Measurements from ENCODE around the gene NSUN5. TPM values are rescaled to one million over a fixed set of nuclear protein-coding genes. Genes with fewer than 3 reads are reported as not detected.
"Not testable (repeated sequence)": the region's sequence is repeated elsewhere in the genome, so short reads cannot be mapped to it uniquely, and the experiment has no call there.

Gene NSUN5
- total RNA-seq, 1 donor from 2014 or later = 39.8 TPM

DNA sequence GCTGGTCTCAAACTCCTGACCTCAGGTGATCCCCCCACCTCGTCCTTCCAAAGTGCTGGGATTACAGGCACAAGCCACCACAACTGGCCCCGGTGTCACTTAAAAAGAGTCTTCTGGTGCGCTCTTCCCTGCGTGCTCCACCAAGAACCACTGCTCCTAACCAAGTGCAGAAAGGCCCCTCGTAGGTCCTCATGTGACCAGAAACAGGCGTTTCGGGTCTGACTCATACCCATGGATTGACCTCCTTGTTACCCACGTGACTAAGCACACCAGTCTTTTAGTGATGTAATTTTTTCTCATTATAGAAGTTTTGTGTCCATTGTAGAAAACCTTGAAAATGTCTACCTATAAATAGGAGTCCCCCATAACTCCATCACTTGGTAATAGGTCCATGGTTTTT, 33.3 kb upstream of the NSUN5 start:
- TF ChIP-seq, protein P1, sequence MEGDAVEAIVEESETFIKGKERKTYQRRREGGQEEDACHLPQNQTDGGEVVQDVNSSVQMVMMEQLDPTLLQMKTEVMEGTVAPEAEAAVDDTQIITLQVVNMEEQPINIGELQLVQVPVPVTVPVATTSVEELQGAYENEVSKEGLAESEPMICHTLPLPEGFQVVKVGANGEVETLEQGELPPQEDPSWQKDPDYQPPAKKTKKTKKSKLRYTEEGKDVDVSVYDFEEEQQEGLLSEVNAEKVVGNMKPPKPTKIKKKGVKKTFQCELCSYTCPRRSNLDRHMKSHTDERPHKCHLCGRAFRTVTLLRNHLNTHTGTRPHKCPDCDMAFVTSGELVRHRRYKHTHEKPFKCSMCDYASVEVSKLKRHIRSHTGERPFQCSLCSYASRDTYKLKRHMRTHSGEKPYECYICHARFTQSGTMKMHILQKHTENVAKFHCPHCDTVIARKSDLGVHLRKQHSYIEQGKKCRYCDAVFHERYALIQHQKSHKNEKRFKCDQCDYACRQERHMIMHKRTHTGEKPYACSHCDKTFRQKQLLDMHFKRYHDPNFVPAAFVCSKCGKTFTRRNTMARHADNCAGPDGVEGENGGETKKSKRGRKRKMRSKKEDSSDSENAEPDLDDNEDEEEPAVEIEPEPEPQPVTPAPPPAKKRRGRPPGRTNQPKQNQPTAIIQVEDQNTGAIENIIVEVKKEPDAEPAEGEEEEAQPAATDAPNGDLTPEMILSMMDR (conservative IDR thresholded peaks at IDR 0.05; ENCODE audit: low read depth, low read length) = no peak
- DNase-seq (ENCODE audit: low read depth) = no peak

DNA sequence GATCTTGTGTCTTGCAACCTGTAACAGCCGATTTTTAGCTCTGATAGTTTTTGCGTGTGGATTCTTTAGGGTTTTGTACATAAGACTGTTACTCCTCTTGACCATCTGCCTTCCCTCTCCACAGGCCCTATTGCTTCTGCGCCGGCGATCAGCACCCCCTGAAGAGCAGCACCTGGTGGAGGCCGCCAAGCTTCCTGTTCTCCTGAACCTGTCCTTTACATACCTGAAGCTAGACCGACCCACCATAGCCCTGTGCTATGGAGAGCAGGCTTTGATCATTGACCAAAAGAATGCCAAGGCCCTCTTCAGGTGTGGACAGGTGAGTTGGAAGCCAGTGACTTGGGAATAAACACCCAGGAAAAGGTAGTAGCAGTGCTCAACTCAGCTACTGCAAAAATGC, 31.9 kb upstream of the NSUN5 start:
- no peak overlapping the region for H3K4me3 ChIP-seq (ENCODE audit: low read depth, low read length)
- TF ChIP-seq, protein P1 (conservative IDR thresholded peaks at IDR 0.05; ENCODE audit: low read depth, low read length) = no peak
- DNase-seq (ENCODE audit: low read depth) = no peak

More for the DNA sequence above, 33.3 kb upstream of the NSUN5 start:
- no peak overlapping the region for H3K4me3 ChIP-seq (ENCODE audit: low read depth, low read length)

DNA sequence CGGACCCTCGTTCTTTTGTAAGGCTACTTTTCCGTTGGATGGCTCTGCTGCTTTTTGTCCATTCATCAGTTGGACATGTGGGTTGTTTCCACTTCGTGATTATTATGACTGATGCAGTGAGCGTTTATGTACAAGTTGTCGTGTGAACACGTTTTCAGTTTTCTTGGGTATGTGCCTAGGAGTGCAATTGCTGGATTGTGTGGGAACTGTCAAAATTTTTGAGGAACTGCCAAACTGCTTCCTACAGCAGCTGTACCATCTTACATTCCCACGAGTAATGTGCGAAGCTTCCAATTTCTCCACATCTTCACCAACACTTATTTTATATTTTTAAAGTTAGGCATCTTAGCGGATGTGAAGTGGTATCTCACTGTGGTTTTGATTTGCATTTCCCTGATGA, 29.7 kb upstream of the NSUN5 start:
- no peak overlapping the region for H3K4me3 ChIP-seq (ENCODE audit: low read depth, low read length)
- TF ChIP-seq, protein P1 (conservative IDR thresholded peaks at IDR 0.05; ENCODE audit: low read depth, low read length) = no peak
- DNase-seq (ENCODE audit: low read depth) = no peak

DNA sequence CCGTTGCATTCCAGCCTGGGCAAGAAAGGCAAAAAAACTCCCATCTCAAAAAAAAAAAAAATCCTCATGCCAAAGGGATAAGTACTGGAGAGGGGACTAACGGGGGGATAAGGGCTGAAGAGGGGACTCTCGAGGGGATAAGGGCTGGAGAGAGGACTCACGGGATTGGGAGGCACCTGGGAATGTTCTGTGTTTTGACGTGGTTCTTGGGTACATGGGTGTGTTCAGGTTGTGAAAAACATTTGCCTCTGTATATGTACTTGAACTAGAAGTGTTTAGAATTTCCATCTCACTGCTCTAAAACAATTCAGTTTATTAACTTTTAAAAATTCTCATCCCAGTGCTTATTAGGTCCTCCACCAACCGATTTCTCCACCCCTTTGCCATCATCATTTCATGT, 23.8 kb upstream of the NSUN5 start:
- TF ChIP-seq, protein P1 (conservative IDR thresholded peaks at IDR 0.05; ENCODE audit: low read depth, low read length) = no peak
- no peak overlapping the region for H3K4me3 ChIP-seq (ENCODE audit: low read depth, low read length)
- DNase-seq (ENCODE audit: low read depth) = no peak

DNA sequence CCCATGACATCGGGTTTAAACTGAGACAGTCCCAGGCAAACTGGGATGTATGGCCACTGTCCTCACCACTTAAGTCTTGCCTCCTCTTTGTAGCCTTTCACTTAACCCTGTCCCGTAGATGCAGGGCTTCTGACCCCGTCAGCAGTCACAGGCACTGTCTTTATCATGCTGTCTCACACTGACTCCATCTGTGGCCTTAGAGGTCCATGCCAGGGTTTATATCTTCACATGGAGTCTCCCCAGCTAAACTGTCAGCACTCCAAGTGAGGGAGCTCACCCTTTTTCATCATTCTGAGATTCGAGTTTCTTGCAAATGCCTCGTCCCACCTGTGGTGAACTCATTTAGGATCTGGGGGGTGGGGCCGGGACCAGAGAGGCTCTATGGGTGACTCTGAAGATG, 22.1 kb upstream of the NSUN5 start:
- TF ChIP-seq, protein P1 (conservative IDR thresholded peaks at IDR 0.05; ENCODE audit: low read depth, low read length) = no peak
- no peak overlapping the region for H3K4me3 ChIP-seq (ENCODE audit: low read depth, low read length)
- DNase-seq (ENCODE audit: low read depth) = no peak

DNA sequence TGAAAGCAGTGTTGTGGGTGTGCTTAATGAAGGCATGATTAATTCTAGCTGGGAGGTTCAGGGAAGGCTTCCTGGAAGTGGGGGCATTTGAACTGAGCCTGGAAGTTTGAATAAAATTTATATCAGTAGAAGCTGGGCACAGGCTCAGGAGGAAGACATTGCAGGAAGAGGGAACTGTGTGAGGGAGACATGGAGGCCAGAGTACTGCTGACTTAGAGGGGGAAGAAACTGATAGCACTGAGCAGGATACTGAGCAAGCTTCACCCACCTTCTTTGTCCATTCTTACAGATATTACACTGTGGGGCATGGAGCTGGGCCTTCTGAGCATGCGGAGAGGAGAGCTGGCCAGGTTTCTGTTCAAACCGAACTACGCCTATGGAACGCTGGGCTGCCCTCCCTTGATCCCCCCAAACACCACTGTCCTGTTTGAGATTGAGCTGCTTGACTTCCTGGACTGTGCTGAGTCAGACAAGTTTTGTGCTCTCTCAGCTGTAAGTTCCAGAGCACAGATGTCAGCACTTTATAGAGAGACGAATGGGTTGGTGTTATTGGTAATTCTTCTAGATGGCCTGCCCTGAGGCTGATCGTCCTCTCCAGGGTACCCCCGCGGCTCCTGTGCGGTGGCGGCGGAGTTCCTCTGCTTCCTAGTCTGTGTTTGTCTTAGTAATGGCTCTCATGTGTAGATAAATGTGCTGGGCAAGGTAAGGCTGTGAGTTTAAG, 21.4 kb upstream of the NSUN5 start:
- TF ChIP-seq, protein P1 (conservative IDR thresholded peaks at IDR 0.05; ENCODE audit: low read depth, low read length) = no peak
- H3K4me3 ChIP-seq (ENCODE audit: low read depth, low read length) = no peak overlapping the region
- no peak for DNase-seq (ENCODE audit: low read depth)

DNA sequence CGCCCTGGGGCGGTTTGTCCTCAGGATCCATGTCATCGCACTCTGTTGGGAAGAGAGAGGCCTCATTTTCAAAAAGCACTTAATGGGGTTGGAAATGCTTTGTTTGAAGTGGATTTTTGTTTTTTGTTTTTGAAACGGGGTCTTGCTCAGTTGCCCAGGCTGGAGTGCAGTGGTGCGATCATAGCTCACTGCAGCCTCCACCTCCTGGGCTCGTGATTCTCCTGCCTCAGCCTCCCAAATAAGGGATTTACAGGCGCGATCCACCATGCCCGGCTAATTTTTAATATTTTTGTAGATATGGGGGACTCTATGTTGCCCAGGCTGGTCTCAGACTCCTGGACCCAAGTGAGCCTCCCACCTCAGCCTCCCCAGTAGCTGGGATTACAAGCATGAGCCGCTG, 20.1 kb upstream of the NSUN5 start:
- no peak overlapping the region for H3K4me3 ChIP-seq (ENCODE audit: low read depth, low read length)
- no peak for DNase-seq (ENCODE audit: low read depth)
- TF ChIP-seq, protein P1 (conservative IDR thresholded peaks at IDR 0.05; ENCODE audit: low read depth, low read length) = no peak

DNA sequence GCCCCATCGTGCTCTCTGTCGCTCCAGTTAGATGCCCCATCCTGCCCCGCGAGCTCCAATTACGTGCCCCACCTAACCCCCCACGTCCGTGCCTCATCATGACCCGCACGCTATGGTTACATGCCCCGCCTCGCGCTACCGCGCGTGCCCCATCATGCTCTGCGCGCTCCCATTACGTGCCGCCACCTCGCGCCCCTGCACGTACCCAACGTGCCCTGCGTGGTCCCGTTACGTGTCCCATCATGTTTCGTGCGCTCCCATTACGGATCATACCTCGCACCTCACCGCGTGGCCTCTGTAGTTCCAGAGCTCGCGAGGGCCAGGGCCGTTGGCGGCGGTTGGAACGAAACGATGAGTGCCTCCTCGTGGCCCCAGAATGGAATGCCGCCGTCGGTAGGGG, 19.3 kb upstream of the NSUN5 start, which contains the start of the genes FKBP6 and TRIM50:
FKBP6 (plus strand) TSS at position 240 of the 400 bp plus-strand sequence. CDS start 268 bp downstream, outside the sequence.
TRIM50 (minus strand) TSS at position 161 of the 400 bp plus-strand sequence. CDS start 3,295 bp downstream, outside the sequence.
- H3K4me3 ChIP-seq (ENCODE audit: low read depth, low read length); DNase-seq (ENCODE audit: low read depth): not testable (repeated sequence)

DNA sequence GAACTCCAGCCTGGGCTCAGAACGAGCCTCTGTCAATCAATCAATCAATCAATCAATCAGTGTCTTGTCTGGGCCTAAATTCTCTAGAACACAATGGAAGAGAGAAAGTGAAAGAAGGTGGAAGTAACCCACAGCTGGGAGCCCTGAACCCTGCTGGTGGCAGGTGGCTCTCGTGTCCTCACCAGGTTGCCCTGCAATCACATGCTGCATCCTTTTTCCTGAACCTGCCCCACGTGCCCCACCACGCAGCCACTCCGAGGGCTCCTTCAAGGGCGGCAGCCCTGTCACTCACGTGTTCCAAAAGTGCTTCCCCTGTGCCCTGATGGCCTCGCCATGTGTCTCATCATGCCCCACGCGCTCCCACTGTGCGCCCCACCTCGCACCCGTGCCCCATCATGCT, 18.8 kb upstream of the NSUN5 start:
- not testable (repeated sequence) for H3K4me3 ChIP-seq (ENCODE audit: low read depth, low read length); DNase-seq (ENCODE audit: low read depth)

DNA sequence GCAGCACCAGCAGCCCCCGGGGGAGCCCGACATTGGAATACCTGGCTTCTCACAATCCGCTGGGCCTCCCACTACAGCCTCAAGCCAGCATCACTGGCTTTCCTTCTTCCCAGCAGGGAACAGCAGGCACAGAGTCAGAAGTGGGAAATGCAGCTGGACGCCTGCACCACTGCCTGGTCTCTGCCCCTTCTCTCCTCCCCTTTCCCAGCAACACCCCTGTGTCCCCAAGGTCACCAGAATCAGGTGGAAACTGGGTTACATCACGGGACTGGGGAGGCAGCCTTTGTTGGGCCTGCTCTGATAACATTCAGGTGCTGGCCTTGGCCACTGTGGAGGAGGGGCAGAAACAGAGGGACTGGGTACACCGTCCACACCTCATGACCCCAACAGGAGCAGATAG, 16.8 kb upstream of the NSUN5 start:
- H3K4me3 ChIP-seq (ENCODE audit: low read depth, low read length); DNase-seq (ENCODE audit: low read depth): not testable (repeated sequence)

Measured in epithelial cell of proximal tubule (primary cell).